ENCODE results near the gene MLST8.

The MLST8 gene

GRCh38 chr16:2166263-2167067 lies 38.8 kb upstream of the MLST8 start:
- TF ChIP-seq GATA3 (IDR thresholded peaks at IDR 0.05; ENCODE audit: low read depth, low read length) (no peak), GATA2 (IDR thresholded peaks at IDR 0.05; ENCODE audit: low read depth, low read length) (no peak)

- TF ChIP-seq GATA3 (IDR thresholded peaks at IDR 0.05; ENCODE audit: low read depth, low read length) (no peak), GATA2 (IDR thresholded peaks at IDR 0.05; ENCODE audit: low read depth, low read length) (no peak)
Measured at GRCh38 chr16:2167068-2167638, 38.1 kb upstream of the MLST8 start.

DNA sequence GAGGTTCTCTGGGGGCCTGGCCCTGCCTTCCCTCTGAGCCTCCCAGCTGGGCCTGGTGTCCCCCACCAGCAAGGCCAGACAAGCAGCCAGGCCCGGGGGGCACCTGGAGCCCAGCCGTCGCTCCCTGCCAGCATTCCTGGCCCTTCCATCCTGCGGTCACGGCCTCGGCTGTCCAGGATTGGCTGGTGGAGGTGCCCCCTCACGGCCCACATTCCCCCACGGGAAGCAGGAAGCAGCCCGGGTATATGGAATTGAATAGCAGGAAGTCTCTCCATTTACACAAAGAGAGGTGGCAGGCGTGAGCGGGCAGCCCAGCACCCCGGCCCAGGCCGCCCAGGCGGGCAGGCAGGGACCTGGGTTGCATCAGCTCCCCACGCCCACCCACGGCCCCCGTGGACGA lies 35.2 kb upstream of the MLST8 start:
- TF ChIP-seq GATA2 (IDR thresholded peaks at IDR 0.05; ENCODE audit: low read depth, low read length) (no peak), GATA3 (IDR thresholded peaks at IDR 0.05; ENCODE audit: low read depth, low read length) (no peak)

- no peak for TF ChIP-seq GATA2 (IDR thresholded peaks at IDR 0.05; ENCODE audit: low read depth, low read length)
- no peak for TF ChIP-seq GATA3 (IDR thresholded peaks at IDR 0.05; ENCODE audit: low read depth, low read length)
Measured at GRCh38 chr16:2170587-2171435, 34.4 kb upstream of the MLST8 start.

- TF ChIP-seq GATA3 (IDR thresholded peaks at IDR 0.05; ENCODE audit: low read depth, low read length) = no peak
- TF ChIP-seq GATA2 (IDR thresholded peaks at IDR 0.05; ENCODE audit: low read depth, low read length) = no peak
Measured at GRCh38 chr16:2171601-2172178, 33.6 kb upstream of the MLST8 start.

DNA sequence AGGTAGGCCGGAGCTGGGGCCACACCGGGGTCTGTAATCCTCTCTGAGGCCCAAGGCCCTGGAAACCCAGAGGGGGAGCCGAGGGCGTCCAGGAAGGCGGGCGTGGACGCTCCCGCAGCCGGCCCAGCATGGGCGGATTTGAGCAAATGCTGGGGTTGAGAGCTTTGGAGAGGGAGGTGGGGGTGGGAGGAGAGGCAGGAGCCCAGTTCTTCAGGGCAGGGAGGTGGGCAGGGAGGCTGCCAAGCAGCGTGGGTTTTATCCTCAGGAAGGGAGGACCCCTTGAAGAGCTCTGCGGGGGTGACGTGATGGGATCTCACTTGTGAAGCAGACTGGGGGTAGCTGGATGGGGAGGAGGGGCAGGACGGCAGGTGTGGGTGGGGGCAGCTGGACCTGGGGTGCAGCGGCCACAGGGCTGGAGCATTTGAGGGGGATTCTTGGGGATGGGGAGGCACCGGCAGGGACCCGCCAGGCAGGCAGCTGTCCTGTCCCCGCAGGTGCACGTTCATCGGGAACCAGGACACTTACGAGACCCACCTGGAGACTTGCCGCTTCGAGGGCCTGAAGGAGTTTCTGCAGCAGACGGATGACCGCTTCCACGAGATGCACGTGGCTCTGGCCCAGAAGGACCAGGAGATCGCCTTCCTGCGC lies 32.4 kb upstream of the MLST8 start:
- TF ChIP-seq GATA3 (IDR thresholded peaks at IDR 0.05; ENCODE audit: low read depth, low read length) (no peak), GATA2 (IDR thresholded peaks at IDR 0.05; ENCODE audit: low read depth, low read length) (no peak)

GRCh38 chr16:2173366-2173765 lies 31.9 kb upstream of the MLST8 start:
- TF ChIP-seq GATA3 (IDR thresholded peaks at IDR 0.05; ENCODE audit: low read depth, low read length) = no peak
- no peak for TF ChIP-seq GATA2 (IDR thresholded peaks at IDR 0.05; ENCODE audit: low read depth, low read length)

DNA sequence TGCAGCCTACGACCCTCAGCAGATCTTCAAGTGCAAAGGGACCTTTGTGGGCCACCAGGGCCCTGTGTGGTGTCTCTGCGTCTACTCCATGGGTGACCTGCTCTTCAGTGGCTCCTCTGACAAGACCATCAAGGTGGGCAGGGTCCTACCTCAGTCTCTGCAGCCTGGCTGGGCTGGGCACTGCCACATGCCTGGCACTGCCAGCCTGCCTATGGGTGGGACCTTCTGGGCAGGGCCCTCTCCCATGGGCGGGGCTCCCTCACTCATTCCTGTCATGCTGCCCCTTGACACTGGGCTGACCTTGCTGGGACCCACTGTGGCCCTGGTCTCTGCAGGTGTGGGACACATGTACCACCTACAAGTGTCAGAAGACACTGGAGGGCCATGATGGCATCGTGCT lies 31.3 kb upstream of the MLST8 start:
- TF ChIP-seq GATA2 (IDR thresholded peaks at IDR 0.05; ENCODE audit: low read depth, low read length) (no peak), GATA3 (IDR thresholded peaks at IDR 0.05; ENCODE audit: low read depth, low read length) (no peak)

- TF ChIP-seq GATA2 (IDR thresholded peaks at IDR 0.05; ENCODE audit: low read depth, low read length) (no peak), GATA3 (IDR thresholded peaks at IDR 0.05; ENCODE audit: low read depth, low read length) (no peak)
Measured at GRCh38 chr16:2174396-2175131, 30.7 kb upstream of the MLST8 start.

- no peak for TF ChIP-seq GATA2 (IDR thresholded peaks at IDR 0.05; ENCODE audit: low read depth, low read length)
- TF ChIP-seq GATA3 (IDR thresholded peaks at IDR 0.05; ENCODE audit: low read depth, low read length) = no peak
Measured at GRCh38 chr16:2175454-2175853, 29.8 kb upstream of the MLST8 start.

- no peak for TF ChIP-seq GATA3 (IDR thresholded peaks at IDR 0.05; ENCODE audit: low read depth, low read length)
- TF ChIP-seq GATA2 (IDR thresholded peaks at IDR 0.05; ENCODE audit: low read depth, low read length) = no peak
Measured at GRCh38 chr16:2176047-2176446, 29.2 kb upstream of the MLST8 start.

GRCh38 chr16:2177101-2177500 lies 28.2 kb upstream of the MLST8 start:
- TF ChIP-seq GATA3 (IDR thresholded peaks at IDR 0.05; ENCODE audit: low read depth, low read length) (no peak), GATA2 (IDR thresholded peaks at IDR 0.05; ENCODE audit: low read depth, low read length) (no peak)

- TF ChIP-seq GATA3 (IDR thresholded peaks at IDR 0.05; ENCODE audit: low read depth, low read length) = no peak
- no peak for TF ChIP-seq GATA2 (IDR thresholded peaks at IDR 0.05; ENCODE audit: low read depth, low read length)
Measured at GRCh38 chr16:2177561-2177960, 27.7 kb upstream of the MLST8 start.
